Activated T-cell treated with anti-CD3 and anti-CD28 coated beads, Interleukin-2, amount 50 U/mL, for 24 hours (primary cell): ENCODE measurements around the gene ERVK3-1.
"Not testable (repeated sequence)": the region's sequence is repeated elsewhere in the genome, so short reads cannot be mapped to it uniquely, and the experiment has no call there.

Experiments
- DNase-seq: peaks from one replicate; pipeline ENCODE4 v3.0.0-alpha.2; 2020
- H3K27ac Mint-ChIP-seq: 2 replicates; pipeline ENCODE4 v1.8.0; 2020; ENCODE audit warnings: mild to moderate bottlenecking, mixed read lengths
- H3K27me3 Mint-ChIP-seq: 2 replicates; pipeline ENCODE4 v1.8.0; 2020; ENCODE audit warnings: mixed read lengths
- H3K36me3 Mint-ChIP-seq: 2 replicates; pipeline ENCODE4 v1.8.0; 2020; ENCODE audit warnings: low read depth, mixed read lengths
- H3K4me1 Mint-ChIP-seq: 2 replicates; pipeline ENCODE4 v1.8.0; 2020; ENCODE audit warnings: low read depth, mixed read lengths
- H3K4me3 Mint-ChIP-seq: 2 replicates; pipeline ENCODE4 v1.8.0; 2020; ENCODE audit warnings: mild to moderate bottlenecking, moderate library complexity, mixed read lengths
- H3K9me3 Mint-ChIP-seq: 2 replicates; pipeline ENCODE4 v1.8.0; 2020; ENCODE audit warnings: mixed read lengths

The ERVK3-1 gene, protein sequence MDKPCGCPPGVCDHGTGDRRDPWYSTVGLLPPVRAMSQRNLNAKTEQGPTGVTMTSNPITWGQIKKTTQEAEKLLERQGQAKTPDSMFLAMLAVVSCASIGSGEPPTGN

DNA sequence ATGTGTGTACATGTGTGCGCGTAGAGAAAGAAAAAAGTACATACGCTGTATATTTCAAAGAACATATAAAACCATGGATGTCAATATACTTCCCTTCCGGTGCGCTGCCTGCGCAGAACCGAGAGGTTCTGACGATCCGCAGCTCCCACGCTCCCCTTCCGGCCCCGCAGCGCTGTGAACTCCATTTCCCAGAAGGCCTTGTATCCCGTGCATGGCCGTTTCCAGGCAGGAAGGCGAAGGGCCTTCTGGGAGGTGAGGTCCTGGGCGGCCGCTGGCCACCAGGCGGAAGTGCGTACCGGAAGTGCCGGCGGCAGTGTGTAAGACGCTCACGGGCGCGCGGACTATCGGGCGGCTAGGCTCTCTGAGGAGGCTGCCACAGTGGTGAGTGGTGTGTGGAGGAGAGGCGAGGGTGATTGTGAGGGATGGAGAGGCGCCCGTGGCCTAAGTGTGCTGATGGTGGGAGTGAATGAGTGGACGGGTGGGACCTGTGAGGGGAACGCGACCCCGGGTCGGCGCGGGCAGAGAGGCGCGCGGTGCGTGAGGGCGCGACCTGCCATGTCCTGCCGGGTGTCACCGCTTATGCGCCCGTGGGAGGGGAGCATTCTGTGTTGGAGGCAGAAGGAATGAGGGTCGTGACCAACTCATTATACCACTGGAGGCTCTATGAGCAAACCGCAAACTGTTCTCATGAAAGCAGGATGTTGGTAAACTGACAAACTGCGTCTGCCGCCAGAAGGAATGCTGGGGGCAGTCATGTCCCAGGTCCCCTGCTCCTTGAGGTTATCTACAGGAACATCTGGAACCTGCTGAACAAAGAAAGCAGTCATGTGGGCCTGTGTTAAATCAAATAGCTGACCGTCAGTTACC lies at the start of gene ERVK3-1:
ERVK3-1 (plus strand) TSS at position 313 of the 867 bp plus-strand sequence. CDS start 6,792 bp downstream, outside the sequence.
- peak; percentile 93 for DNase-seq

DNA sequence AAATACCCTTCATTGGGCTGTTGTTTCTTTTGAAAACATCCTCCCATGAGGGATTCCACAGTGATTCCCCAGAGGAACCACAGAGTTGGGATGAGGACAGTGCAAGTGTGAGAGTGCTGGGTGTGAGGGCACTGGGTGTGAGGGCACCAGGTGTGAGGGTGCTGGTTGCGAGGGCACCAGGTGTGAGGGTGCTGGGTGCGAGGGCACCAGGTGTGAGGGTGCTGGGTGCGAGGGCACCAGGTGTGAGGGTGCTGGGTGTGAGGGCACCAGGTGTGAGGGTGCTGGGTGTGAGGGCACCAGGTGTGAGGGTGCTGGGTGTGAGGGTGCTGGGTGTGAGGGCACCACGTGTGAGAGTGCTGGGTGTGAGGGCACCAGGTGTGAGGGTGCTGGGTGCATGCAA lies 46.9 kb upstream of the ERVK3-1 start:
- peaks cover 100% of the 10 kb centered on the region for H3K36me3 Mint-ChIP-seq
- not testable (repeated sequence) for H3K4me3 Mint-ChIP-seq, H3K27me3 Mint-ChIP-seq, DNase-seq, H3K4me1 Mint-ChIP-seq, H3K27ac Mint-ChIP-seq
- H3K9me3 Mint-ChIP-seq = peaks cover 72% of the 10 kb centered on the region

More for the DNA sequence above, at the start of gene ERVK3-1:
- peak within 1 kb of the TSS; percentile 99 for H3K4me3 Mint-ChIP-seq
- peak within 1 kb of the TSS; percentile 99 for H3K27ac Mint-ChIP-seq
- H3K36me3 Mint-ChIP-seq = peaks cover 93% of the 10 kb centered on the region
- peaks cover 29% of the 10 kb centered on the region for H3K9me3 Mint-ChIP-seq
- peaks cover 52% of the 10 kb centered on the region for H3K4me1 Mint-ChIP-seq
- H3K27me3 Mint-ChIP-seq = no peaks in the 10 kb centered on the region

DNA sequence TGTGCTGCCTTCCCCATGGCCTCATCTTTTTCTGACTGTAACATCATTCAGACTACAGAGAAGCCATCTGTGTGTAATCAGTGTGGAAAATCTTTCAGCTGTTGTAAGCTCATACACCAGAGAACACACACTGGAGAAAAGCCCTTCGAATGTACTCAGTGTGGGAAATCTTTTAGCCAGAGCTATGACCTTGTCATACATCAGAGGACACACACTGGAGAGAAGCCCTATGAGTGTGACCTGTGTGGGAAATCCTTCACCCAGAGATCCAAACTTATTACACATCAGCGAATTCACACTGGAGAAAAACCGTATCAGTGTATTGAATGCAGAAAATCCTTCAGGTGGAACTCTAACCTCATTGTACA lies 43.6 kb upstream of the ERVK3-1 start:
- Mint-ChIP-seq H3K27me3 (no peaks in the 10 kb centered on the region), H3K27ac (no peak overlapping the region), H3K9me3 (peaks cover 57% of the 10 kb centered on the region), H3K4me1 (no peaks in the 10 kb centered on the region), H3K36me3 (peaks cover 100% of the 10 kb centered on the region), H3K4me3 (no peak overlapping the region)
- DNase-seq = no peak

DNA sequence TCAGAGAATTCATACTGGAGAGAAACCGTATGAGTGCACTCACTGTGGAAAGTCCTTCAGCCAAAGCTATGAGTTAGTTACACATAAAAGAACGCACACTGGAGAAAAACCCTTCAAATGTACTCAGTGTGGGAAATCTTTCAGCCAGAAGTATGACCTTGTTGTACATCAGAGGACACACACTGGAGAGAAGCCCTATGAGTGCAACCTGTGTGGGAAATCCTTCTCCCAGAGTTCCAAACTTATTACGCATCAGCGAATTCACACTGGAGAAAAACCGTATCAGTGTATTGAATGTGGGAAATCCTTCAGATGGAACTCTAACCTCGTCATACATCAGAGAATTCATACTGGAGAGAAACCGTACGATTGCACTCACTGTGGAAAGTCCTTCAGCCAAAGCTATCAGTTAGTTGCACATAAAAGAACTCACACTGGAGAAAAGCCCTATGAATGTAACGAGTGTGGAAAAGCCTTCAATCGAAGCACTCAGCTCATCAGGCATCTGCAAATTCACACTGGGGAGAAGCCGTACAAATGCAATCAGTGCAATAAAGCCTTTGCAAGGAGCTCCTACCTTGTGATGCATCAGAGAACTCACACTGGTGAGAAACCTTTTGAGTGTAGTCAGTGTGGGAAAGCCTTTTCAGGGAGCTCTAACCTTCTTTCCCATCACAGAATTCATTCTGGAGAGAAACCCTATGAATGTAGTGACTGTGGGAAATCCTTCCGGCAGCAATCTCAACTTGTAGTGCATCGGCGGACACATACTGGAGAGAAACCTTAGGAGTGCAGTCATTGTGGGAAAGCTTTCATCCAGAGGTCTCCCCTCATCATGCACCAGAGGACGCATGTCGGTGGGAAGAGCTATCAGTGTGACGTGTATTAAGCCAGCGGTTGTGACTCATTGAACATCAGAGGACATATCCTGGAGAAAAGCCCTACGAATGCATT lies 42.9 kb upstream of the ERVK3-1 start:
- no peaks in the 10 kb centered on the region for H3K4me1 Mint-ChIP-seq
- H3K27me3 Mint-ChIP-seq = no peaks in the 10 kb centered on the region
- peaks cover 99% of the 10 kb centered on the region for H3K36me3 Mint-ChIP-seq
- DNase-seq = no peak
- H3K9me3 Mint-ChIP-seq = peaks cover 56% of the 10 kb centered on the region
- H3K4me3 Mint-ChIP-seq = no peak overlapping the region
- H3K27ac Mint-ChIP-seq = no peak overlapping the region

DNA sequence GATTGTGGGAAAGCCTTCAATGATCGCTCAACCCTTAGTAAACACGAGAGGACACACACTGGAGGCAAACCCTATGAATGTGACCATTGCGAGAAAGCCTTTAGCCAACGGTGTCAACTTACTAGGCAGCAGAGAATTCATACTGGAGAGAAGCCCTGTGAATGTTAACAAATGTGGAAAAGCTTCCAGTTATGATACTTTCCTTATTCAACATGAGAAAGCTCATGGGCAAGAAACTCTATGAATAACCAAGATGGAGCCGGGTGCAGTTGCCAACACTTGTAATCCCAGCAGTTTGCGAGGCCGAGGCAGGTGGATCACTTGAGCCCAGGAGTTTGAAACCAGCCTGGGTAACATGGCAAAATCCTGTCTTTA lies 42.3 kb upstream of the ERVK3-1 start:
- Mint-ChIP-seq H3K36me3 (peaks cover 96% of the 10 kb centered on the region), H3K9me3 (peaks cover 49% of the 10 kb centered on the region), H3K27ac (no peak overlapping the region), H3K4me3 (no peak overlapping the region), H3K4me1 (no peaks in the 10 kb centered on the region), H3K27me3 (no peaks in the 10 kb centered on the region)
- DNase-seq = no peak

DNA sequence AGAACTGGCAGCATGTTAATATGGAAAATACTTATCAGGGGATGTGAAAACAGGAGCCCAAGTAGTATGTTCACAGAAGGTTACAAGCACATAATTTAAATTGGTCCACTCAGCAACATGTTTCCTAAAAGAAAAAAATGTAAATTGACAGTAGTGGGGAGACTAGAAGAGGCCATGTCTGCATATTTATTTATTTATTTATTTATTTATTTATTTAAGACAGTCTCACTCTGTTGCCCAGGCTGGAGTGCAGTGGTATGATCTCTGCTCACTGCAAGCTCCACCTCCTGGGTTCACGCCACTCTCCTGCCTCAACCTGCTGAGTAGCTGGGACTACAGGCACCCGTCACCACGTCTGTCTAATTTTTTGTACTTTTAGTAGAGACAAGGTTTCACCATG lies 40.1 kb upstream of the ERVK3-1 start:
- H3K4me1 Mint-ChIP-seq = no peaks in the 10 kb centered on the region
- DNase-seq = no peak
- no peak overlapping the region for H3K4me3 Mint-ChIP-seq
- no peak overlapping the region for H3K27ac Mint-ChIP-seq
- H3K9me3 Mint-ChIP-seq = peaks cover 47% of the 10 kb centered on the region
- H3K36me3 Mint-ChIP-seq = peaks cover 89% of the 10 kb centered on the region
- H3K27me3 Mint-ChIP-seq = no peaks in the 10 kb centered on the region

DNA sequence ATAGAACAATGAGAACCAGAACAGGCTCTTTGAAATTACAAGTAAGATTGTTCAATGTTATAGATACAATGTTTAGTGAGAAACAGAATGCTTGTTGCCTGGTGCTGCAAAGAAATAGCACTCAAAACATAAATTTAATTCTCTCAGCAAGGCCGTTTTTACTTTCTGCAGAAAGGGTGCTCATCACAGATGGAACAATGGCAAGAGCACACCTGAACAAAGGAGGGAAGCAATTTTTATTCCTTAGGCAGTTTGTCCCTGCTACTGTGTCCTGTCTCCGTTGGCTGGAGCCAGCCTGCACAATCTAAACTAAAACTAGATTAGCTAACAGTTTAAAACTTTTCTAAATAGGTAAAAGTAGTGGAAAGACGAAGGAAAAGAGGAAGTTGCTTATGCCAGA lies 36.8 kb upstream of the ERVK3-1 start:
- Mint-ChIP-seq H3K9me3 (peaks cover 31% of the 10 kb centered on the region), H3K27ac (no peak overlapping the region), H3K27me3 (no peaks in the 10 kb centered on the region), H3K4me1 (no peaks in the 10 kb centered on the region), H3K36me3 (peaks cover 88% of the 10 kb centered on the region), H3K4me3 (no peak overlapping the region)
- no peak for DNase-seq

DNA sequence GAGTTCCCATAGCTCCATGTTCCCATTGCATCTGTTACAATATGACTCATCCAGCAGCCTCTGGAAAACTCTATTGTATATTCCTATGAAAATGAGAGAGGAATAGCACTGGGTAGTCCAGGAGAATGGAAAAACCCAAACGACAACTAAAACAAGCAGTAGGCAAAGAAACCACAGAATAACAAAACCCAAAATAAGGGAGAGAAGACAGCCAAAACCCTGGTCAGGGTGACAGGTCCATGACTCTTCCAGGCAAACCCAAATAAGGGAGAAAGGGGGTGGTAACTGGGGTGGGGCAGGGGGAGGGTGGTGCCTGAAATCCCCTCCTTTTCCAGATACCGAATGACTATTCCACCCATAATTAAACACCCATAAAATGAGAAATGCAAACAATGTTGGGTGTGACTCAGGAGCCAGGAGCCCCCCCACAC lies 30.4 kb upstream of the ERVK3-1 start:
- DNase-seq = no peak
- Mint-ChIP-seq H3K36me3 (peaks cover 95% of the 10 kb centered on the region), H3K9me3 (peaks cover 36% of the 10 kb centered on the region), H3K4me3 (no peak overlapping the region), H3K27me3 (no peaks in the 10 kb centered on the region), H3K4me1 (peaks cover 23% of the 10 kb centered on the region), H3K27ac (no peak overlapping the region)

DNA sequence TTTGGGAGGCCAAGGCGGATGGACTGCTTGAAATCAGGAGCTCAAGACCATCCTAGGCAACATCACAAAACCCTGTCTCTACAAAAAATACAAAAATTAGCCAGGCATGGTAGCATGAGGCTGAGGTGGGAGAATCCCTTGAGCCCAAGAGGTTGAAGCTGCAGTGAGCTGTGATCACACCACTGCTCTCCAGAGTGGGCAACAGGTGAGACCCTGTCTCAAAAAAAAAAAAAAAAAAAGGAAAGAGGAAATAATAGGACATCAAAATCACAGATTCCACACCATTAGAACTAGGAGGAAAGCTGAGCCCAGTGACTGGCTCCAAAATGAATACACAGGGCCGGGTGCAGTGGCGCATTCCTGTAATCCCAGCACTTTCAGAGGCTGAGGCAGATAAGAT lies 29.6 kb upstream of the ERVK3-1 start:
- H3K4me3 Mint-ChIP-seq = no peak overlapping the region
- H3K27me3 Mint-ChIP-seq = no peaks in the 10 kb centered on the region
- H3K36me3 Mint-ChIP-seq = peaks cover 95% of the 10 kb centered on the region
- H3K27ac Mint-ChIP-seq = no peak overlapping the region
- peaks cover 39% of the 10 kb centered on the region for H3K9me3 Mint-ChIP-seq
- H3K4me1 Mint-ChIP-seq = peaks cover 31% of the 10 kb centered on the region
- DNase-seq = no peak

DNA sequence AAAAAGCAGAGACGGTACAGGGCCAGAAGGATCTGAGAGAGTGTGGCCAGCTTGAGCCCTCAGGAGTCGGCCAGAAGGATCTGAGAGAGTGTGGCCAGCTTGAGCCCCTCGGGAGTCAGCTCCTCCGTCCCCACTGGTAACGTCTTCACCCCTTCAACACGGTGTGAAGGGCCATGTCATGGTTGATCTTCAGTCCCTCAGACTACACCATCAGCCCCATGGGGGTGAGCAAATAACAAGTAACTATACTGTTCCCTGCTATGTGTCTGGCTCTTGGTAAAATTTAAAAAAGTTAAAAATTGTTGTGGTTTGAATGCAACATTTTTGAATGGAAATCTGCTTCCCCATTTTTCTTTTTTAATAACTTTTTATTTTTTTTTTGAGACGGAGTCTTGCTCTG lies 28.0 kb upstream of the ERVK3-1 start:
- Mint-ChIP-seq H3K27me3 (no peaks in the 10 kb centered on the region), H3K27ac (no peak overlapping the region), H3K36me3 (peaks cover 94% of the 10 kb centered on the region), H3K9me3 (peaks cover 39% of the 10 kb centered on the region), H3K4me3 (peak overlapping the region; percentile 95), H3K4me1 (peaks cover 45% of the 10 kb centered on the region)
- no peak for DNase-seq

DNA sequence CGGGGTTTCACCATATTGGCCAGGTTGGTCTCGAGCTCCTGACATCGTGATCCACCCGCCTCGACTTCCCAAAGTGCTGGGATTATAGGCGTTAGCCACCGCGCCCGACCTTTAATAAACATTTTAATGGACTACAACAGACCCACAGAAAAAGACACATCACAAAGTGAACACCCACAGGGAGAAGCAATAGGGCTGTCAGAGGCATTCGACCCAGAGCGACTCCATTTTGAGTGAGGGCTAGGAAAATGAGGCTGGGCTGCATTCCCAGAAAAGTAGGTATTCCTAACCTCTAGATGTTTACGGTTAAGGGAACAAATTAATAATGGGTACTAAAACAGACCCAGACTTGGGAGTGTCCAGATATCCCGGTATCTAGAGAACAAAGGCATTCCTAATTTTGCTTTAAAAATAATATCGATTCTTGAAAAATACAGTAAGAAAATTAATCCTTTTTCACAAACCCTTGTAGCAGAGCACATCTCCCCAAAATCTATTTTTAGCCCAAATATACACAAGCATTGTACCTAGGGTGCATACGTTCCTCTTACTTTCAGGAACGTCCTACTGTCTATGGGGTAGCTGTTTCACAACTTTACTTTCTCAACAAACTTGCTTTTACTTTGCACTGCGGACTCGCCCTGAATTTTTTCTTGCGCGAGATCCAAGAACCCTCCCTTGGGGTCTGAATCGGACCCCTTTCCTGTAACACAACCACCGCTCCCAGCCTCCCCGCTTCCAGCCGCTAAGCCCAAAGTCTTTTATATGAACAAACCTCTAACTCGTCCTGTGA lies 27.2 kb upstream of the ERVK3-1 start:
- peaks cover 47% of the 10 kb centered on the region for H3K4me1 Mint-ChIP-seq
- H3K4me3 Mint-ChIP-seq = peak overlapping the region; percentile 95
- H3K9me3 Mint-ChIP-seq = peaks cover 39% of the 10 kb centered on the region
- peaks cover 90% of the 10 kb centered on the region for H3K36me3 Mint-ChIP-seq
- peak overlapping the region; percentile 98 for H3K27ac Mint-ChIP-seq
- DNase-seq = no peak
- no peaks in the 10 kb centered on the region for H3K27me3 Mint-ChIP-seq

DNA sequence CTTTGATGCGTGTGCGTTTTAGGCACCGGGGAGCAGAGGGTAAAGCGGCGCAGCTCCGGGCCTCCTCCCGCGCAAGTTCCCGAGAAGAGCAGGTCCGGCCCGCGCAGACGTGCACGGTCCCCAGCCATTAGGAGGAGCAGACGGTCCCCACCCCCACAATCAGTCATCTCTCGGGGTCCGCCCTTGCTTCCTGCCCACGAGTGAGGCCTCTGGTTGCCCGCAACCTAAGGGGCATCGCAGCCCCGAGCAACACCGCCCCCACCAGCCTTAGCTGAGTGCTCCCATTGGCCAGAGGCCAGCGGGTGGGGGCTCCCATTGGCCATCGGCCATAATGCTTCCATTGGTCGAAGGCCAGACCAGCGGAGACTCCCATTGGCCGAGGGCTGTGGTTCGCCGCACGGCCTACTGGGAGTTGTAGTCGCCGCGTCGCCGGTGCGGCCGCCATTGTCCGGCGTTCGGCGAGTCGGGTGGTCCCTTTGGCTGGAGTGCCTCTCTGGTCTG lies 26.6 kb upstream of the ERVK3-1 start, which contains the start of gene ZNF8:
ZNF8 (plus strand) TSS at position 415 of the 501 bp plus-strand sequence. CDS start 127 bp downstream, outside the sequence.
- H3K36me3 Mint-ChIP-seq = peaks cover 90% of the 10 kb centered on the region
- H3K27me3 Mint-ChIP-seq = no peaks in the 10 kb centered on the region
- H3K4me1 Mint-ChIP-seq = peaks cover 47% of the 10 kb centered on the region
- H3K4me3 Mint-ChIP-seq = peak within 1 kb of the TSS; percentile 95
- peak; percentile 97 for DNase-seq
- peaks cover 41% of the 10 kb centered on the region for H3K9me3 Mint-ChIP-seq
- H3K27ac Mint-ChIP-seq = peak within 1 kb of the TSS; percentile 98

DNA sequence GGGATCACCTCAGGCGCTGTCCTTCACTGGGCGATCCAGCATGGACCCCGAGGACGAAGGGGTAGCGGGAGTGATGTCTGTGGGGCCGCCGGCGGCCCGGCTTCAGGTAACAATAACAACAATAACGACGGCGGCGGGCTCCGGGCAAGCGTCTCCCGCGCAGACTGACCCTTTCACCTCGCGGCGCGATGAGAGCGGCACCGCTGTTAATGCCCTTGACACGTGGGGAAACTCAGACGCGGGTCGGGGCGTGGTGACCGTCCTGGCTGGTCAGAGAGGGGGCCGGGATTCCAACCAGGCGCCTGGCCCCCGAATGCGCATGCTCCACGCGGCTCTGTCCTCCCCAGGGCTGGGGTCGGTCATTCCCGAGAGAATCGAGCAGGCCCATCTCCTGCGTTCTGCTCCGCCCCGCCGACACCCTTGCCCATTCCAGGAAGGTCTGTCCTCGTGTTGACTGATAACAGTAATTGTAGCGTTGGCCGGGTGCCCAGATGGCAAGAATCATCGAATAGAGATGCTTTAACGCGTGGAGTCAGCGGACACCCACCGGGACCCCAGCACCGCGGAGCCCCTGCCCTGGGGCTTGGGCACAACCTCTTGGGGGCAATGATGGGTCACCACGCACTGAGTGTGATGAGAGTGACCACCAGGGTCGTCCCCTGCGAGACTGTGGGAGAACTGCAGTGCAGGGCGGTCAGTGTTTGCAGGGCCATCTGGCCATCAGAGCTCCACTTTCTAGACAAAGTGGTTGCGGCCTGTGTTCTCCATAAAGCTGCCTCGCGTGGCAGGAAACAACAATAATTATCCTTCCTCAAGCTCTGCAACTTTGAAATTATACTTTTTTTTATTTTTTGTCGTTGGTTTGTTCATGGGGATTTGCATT lies 25.9 kb upstream of the ERVK3-1 start:
- peaks cover 47% of the 10 kb centered on the region for H3K4me1 Mint-ChIP-seq
- H3K4me3 Mint-ChIP-seq = peak overlapping the region; percentile 95
- no peaks in the 10 kb centered on the region for H3K27me3 Mint-ChIP-seq
- H3K36me3 Mint-ChIP-seq = peaks cover 90% of the 10 kb centered on the region
- peak overlapping the region; percentile 98 for H3K27ac Mint-ChIP-seq
- no peak for DNase-seq
- peaks cover 38% of the 10 kb centered on the region for H3K9me3 Mint-ChIP-seq
